GM21367 (cell line): ENCODE results near the gene MID1.

Source experiments
- ATAC-seq: cut with Tn5 transposase; IDR thresholded peaks from one replicate; pipeline ENCODE4 v1.9.1; 2021; ENCODE audit not compliant: unreplicated experiment

Gene MID1

GRCh38 chrX:10533696-10534365, 86.6 kb downstream of the MID1 start:
- no peak for ATAC-seq

- ATAC-seq, result no peak
Observed at GRCh38 chrX:10531927-10532326, 88.5 kb downstream of the MID1 start.

GRCh38 chrX:10529344-10529743, 91.0 kb downstream of the MID1 start:
- no peak for ATAC-seq

GRCh38 chrX:10526451-10526850, 93.9 kb downstream of the MID1 start:
- ATAC-seq, result no peak

GRCh38 chrX:10525381-10526120, 94.8 kb downstream of the MID1 start:
- no peak for ATAC-seq

- no peak for ATAC-seq
Observed at GRCh38 chrX:10524578-10524977, 95.8 kb downstream of the MID1 start.

GRCh38 chrX:10519761-10520160, 100.6 kb downstream of the MID1 start:
- no peak for ATAC-seq

- ATAC-seq, result no peak
Observed at GRCh38 chrX:10519278-10519677, 101.1 kb downstream of the MID1 start.

GRCh38 chrX:10518073-10518472, 102.3 kb downstream of the MID1 start:
- ATAC-seq, result no peak

- ATAC-seq, result no peak
Observed at GRCh38 chrX:10516781-10517322, 103.5 kb downstream of the MID1 start.

GRCh38 chrX:10514891-10515290, 105.5 kb downstream of the MID1 start:
- no peak for ATAC-seq

- ATAC-seq, result no peak
Observed at GRCh38 chrX:10513974-10514373, 106.4 kb downstream of the MID1 start.

GRCh38 chrX:10512741-10513140, 107.6 kb downstream of the MID1 start:
- ATAC-seq, result no peak

- ATAC-seq, result no peak
Observed at GRCh38 chrX:10512258-10512657, 108.1 kb downstream of the MID1 start.

GRCh38 chrX:10509397-10509796, 111.0 kb downstream of the MID1 start:
- ATAC-seq, result no peak

GRCh38 chrX:10508891-10509290, 111.5 kb downstream of the MID1 start:
- no peak for ATAC-seq

GRCh38 chrX:10507876-10508275, 112.5 kb downstream of the MID1 start:
- ATAC-seq, result no peak

- ATAC-seq, result no peak
Observed at GRCh38 chrX:10507181-10507580, 113.2 kb downstream of the MID1 start.

GRCh38 chrX:10506781-10507180, 113.6 kb downstream of the MID1 start:
- ATAC-seq, result no peak

- no peak for ATAC-seq
Observed at GRCh38 chrX:10505726-10506125, 114.7 kb downstream of the MID1 start.

- no peak for ATAC-seq
Observed at GRCh38 chrX:10502961-10503360, 117.4 kb downstream of the MID1 start.

- no peak for ATAC-seq
Observed at GRCh38 chrX:10501611-10502010, 118.8 kb downstream of the MID1 start.
